Ishikawa (cell line): ENCODE data around the gene BUD13.

ENCODE experiments used
- CEBPB ChIP-seq: IDR thresholded peaks from 2 replicates; pipeline ENCODE4 v1.6.1; 2012
- CREB1 ChIP-seq: IDR thresholded peaks from 2 replicates; pipeline ENCODE4 v1.6.1; 2012; ENCODE audit warnings: low read depth
- EGR1 ChIP-seq: IDR thresholded peaks from 2 replicates; pipeline ENCODE4 v1.6.1; 2012
- EP300 ChIP-seq: IDR thresholded peaks from 2 replicates; pipeline ENCODE4 v1.6.1; 2012; ENCODE audit warnings: borderline replicate concordance
- FOXM1 ChIP-seq: IDR thresholded peaks from 2 replicates; pipeline ENCODE4 v1.6.1; 2012; ENCODE audit warnings: low read depth, borderline replicate concordance
- MAX ChIP-seq: IDR thresholded peaks from 2 replicates; pipeline ENCODE4 v1.6.1; 2012
- NFIC ChIP-seq: IDR thresholded peaks from 2 replicates; pipeline ENCODE4 v1.6.1; 2012
- RAD21 ChIP-seq: IDR thresholded peaks from 2 replicates; pipeline ENCODE4 v1.6.1; 2012; ENCODE audit warnings: low read depth
- REST ChIP-seq: IDR thresholded peaks from 2 replicates; pipeline ENCODE4 v1.6.1; 2012; ENCODE audit warnings: low read depth, mild to moderate bottlenecking
- TAF1 ChIP-seq: IDR thresholded peaks from 2 replicates; pipeline ENCODE4 v1.6.1; 2012; ENCODE audit warnings: low read depth, mild to moderate bottlenecking
- TEAD4 ChIP-seq: IDR thresholded peaks from 2 replicates; pipeline ENCODE4 v1.6.1; 2012
- ZBTB7A ChIP-seq: IDR thresholded peaks from 2 replicates; pipeline ENCODE4 v1.6.1; 2012; ENCODE audit warnings: low read depth

GRCh38 chr11:116822575-116822974 is 49.8 kb upstream of the BUD13 start:
- no peak for TF ChIP-seq RAD21
- TF ChIP-seq FOXM1, result no peak
- no peak for TF ChIP-seq MAX
- TF ChIP-seq CEBPB, result no peak
- no peak for TF ChIP-seq ZBTB7A
- TF ChIP-seq EP300, result no peak
- no peak for TF ChIP-seq REST
- no peak for TF ChIP-seq TAF1
- TF ChIP-seq EGR1, result no peak
- no peak for TF ChIP-seq CREB1
- TF ChIP-seq NFIC, result no peak
- TF ChIP-seq TEAD4, result no peak
